ENCODE measurements around the gene LAMB1.
A peak's percentile ranks its signal among the peaks of the same experiment; 100 is the strongest.
"Not testable (repeated sequence)": the region's sequence is repeated elsewhere in the genome, so short reads cannot be mapped to it uniquely, and the experiment has no call there.

The LAMB1 gene

GRCh38 chr7:107917763-107918651, 85.0 kb downstream of the LAMB1 start:
- no peak for DNase-seq (ENCODE audit: low spot score)

GRCh38 chr7:107915541-107915940, 87.4 kb downstream of the LAMB1 start:
- no peak for DNase-seq (ENCODE audit: low spot score)

DNA sequence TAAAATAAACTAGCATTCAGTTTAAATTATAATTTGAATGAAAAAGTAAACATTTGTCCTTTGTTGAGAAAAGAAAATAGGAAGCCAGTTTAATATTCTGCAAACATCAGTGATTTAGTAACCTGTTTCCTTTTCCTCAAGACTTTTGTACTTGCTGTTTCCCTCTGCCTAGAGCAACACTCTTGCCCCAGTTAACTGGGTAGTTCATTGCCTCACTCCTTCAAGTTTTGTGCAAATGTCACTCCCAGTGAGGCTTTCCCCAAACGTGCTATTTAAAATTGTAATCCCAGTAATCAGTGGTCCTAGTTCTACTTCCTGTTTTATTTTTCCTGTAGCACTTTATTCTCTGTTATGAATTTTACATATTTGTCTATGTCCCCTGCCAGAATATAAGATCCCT, 88.1 kb downstream of the LAMB1 start:
- no peak for DNase-seq (ENCODE audit: low spot score)

- DNase-seq (ENCODE audit: low spot score) = no peak
Measured at GRCh38 chr7:107913851-107914250, 89.1 kb downstream of the LAMB1 start.

- no peak for DNase-seq (ENCODE audit: low spot score)
Measured at GRCh38 chr7:107911981-107912380, 91.0 kb downstream of the LAMB1 start.

DNA sequence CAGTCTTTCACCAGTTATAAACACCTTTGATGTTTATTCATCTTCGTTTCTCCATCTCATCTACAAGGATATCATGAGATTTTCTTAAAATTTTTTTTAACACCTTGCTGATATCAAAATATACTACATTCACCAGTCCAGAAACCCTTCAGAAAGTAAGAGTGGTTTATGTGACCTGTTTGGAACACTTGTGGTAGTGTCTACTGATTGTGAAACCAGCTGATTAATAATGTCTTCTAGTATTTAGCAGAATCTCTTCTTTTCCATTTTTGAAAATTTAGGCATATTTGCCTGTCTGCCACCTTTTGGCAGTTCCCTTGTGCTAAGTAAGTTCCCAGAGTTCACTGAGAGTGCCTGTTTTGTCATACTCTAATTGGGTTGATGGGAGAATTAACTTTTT, 93.5 kb downstream of the LAMB1 start:
- peak; percentile 4 for DNase-seq (ENCODE audit: low spot score)

DNA sequence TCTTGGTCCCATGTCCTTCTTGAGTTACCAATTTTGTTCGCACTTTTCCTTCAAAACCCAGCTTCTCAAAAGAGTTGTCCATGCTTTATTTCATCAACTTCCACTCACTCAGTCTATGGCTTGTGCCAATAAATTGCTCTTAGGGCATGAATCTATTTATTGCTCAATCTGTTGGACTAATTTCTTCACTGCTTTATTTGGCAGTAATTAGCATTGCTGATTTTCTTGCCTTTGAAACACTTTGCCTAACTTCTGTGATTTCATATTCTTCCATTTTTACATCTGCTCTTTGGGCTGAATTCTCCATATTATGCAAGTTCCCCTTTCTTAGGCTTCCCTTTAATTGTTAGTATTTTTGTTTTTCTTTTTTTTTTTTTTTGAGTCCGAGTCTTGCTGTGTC, 95.2 kb downstream of the LAMB1 start:
- DNase-seq (ENCODE audit: low spot score) = no peak

DNA sequence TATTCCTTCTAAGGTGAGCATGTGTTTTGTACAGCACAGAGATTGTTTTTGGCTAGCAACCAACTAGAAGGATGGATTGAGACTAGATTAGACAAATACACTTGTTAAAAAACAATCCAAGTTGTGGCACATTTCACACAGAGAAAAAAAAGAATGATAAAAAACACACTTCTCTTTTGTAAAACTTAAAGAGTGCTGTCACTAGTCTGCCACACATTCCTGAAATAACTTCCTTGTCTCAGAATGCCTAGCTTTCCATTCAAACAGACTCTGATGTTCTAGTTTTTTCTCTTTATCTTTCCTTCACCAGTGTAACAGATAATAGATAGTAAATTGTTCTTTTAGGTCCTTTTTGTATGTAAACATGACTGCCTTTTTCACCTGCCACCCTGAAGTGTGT, 100.6 kb downstream of the LAMB1 start:
- no peak for DNase-seq (ENCODE audit: low spot score)

DNA sequence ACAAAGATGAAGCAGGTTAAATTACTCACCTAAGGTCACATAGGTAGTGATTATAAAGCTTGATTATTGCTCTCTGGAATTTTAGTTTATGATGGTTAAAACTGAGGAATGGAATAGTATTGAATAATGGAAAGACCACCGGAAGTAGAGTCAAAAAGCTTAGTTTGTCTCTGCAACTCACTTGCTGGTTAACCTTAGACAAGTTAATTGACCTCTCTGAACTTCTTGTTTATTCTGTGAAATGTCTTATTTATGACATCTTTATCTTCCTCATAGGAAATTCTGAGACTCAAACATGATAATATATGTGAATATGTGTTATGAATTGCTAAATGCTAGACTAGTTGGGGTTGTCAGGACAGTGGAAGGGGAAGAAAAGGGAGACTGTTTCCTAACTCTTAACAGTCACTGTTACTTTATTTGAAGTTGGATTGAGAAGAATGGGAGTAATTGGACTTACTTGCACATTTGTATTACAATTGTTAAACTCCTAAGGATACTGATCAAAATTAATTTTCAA, 102.4 kb downstream of the LAMB1 start:
- no peak for DNase-seq (ENCODE audit: low spot score)

DNA sequence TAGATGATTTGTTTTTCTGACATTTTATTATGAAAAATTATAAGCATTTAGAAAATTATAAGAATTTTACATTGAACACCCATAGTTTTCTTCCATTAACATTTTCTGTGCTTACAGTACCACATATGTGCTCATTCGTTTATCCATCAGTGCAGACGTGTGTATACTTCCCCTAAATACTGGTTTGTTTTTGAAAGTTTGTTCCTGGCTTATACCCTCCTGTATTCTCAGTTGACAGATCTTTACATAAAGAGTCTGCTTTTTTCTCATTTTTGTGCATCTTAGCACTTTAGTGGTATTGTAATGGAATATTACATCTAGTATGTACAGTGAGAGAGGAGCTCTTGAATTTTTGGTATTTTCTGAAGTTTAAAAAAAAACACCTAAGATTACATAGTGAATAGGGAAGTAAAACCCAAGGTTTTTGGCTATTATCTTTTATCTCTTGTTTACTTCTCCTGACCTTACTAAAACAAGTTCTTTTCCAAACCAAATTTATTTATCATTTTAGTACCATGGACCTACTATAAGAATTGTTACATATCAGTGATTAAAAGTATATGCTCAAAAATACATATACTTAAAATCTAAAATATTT, 103.9 kb downstream of the LAMB1 start:
- DNase-seq (ENCODE audit: low spot score) = no peak

- DNase-seq (ENCODE audit: low spot score) = not testable (repeated sequence)
Measured at GRCh38 chr7:107892367-107892741, 110.6 kb downstream of the LAMB1 start.

DNA sequence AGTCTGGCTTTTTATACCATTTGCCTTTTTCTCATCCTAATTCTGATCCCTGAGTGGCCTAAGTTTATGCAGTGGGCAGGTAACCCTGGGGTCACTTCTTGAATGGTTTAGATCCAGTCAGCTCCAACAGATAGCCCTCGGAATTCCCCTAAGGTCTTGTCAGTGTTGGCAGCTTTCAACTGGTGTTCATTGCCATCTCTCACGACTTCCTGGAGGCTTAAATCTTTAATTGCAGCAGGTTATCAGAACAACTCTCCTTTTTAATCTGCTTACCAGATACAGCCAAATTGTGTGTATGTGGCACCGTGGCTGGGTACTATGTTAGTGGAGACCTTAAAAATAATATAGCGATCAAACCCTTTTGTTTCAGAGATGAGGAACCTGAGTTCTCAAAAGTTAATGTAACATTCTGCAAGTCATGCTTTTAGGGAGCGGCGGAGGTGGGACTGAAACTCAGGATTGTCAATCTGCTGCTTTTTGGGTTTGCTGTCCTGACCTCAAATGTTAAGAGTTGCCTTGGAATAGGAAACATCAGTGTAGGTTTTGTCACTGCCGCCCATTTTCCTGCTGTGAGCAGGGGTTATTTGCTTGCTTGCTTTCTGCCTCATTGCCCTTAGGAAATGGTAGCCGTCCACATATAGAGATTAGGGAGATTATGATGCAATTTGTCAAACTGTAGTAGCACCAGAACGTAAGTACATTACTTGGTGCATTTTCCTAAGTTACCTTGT, 111.2 kb downstream of the LAMB1 start:
- DNase-seq (ENCODE audit: low spot score) = peak; percentile 35

DNA sequence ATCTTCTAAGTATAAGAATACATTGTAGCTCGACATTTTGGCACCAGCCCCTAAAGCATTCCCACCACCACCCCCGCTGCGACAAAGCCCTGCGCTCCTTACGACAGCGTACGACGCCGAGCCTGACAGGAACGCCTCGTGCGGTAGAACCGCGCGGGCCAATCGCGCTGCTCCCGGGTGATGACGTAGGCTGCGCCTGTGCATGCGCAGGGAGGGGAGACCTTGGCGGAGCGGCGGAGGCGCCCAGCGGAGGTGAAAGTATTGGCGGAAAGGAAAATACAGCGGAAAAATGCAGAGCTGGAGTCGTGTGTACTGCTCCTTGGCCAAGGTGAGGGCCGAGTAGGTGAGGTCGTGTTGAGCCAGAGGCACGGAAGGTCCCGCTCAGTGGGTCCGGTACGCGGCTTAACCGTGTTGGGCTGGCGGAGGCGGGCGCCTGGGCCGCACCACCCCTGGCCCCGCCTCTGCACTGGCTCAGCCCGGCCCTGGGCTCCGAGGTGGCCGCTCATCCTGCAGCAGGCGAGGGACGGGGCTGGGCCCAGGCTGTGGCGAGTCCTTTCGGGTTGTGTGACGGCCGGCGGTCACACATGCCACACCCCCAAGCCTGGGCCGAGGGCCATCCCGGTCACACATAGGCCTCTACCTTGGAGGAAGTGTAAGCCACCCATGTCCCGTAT, 111.9 kb downstream of the LAMB1 start, which contains the start of gene DLD:
Gene DLD, plus strand, starts transcription at position 222 of the 674 bp plus-strand sequence. Its CDS starts 68 bp downstream, at position 290.
- DNase-seq (ENCODE audit: low spot score) = peak; percentile 95

GRCh38 chr7:107890493-107890961, 112.4 kb downstream of the LAMB1 start:
- DNase-seq (ENCODE audit: low spot score) = no peak

- no peak for DNase-seq (ENCODE audit: low spot score)
Measured at GRCh38 chr7:107889992-107890391, 113.0 kb downstream of the LAMB1 start.

DNA sequence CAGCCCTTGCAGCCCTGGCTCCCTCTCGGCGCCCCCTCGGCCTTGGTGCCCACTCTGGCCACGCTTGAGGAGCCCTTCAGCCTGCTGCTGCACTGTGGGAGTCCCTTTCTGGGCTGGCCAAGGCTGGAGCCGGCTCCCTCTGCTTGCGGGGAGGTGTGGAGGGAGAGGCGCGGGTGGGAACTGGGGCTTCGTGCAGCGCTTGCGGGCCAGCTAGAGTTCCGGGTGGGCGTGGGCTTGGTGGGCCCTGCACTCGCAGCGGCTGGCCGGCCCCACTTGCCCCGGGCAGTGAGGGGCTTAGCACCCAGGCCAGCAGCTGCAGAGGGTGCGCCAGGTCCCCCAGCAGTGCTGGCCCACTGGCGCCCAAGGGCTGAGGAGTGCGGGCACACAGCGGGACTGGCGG, 115.1 kb downstream of the LAMB1 start:
- not testable (repeated sequence) for DNase-seq (ENCODE audit: low spot score)

DNA sequence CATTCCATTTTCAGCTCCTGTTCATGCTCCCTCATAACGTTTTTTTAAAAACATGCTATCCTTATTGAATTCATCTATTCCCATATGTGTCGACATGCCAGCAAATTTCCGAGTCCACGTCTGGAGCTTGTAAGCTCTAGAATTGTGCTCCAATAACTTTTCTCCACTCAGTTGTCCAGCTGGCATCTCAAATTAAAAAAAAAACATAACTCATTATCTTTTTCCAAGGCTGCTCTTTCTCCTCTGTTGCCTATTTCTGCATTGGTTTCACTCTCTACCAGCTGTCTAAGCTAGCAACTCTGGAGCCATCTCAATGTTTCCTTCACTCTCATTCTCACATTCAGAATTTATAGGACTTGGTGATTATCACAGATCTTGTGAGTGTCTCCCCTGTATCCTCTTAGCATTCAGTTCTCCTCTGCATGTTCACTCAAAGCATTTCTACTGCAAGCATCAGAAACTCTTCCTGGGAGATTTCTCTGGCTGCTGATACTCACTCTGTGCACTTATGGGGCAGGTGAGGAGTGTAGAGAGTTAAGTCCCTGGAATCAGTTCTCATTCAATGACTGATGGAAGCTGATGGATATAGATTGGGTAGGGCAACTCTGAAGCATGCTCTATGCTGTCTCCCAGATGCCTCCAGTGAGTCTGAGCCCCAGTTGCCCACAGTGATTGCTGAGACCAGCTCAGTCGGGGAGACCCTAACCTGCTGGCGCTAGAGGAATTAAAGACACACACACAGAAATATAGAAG, 118.7 kb downstream of the LAMB1 start:
- no peak for DNase-seq (ENCODE audit: low spot score)

GRCh38 chr7:107882766-107883165, 120.2 kb downstream of the LAMB1 start:
- no peak for DNase-seq (ENCODE audit: low spot score)

DNA sequence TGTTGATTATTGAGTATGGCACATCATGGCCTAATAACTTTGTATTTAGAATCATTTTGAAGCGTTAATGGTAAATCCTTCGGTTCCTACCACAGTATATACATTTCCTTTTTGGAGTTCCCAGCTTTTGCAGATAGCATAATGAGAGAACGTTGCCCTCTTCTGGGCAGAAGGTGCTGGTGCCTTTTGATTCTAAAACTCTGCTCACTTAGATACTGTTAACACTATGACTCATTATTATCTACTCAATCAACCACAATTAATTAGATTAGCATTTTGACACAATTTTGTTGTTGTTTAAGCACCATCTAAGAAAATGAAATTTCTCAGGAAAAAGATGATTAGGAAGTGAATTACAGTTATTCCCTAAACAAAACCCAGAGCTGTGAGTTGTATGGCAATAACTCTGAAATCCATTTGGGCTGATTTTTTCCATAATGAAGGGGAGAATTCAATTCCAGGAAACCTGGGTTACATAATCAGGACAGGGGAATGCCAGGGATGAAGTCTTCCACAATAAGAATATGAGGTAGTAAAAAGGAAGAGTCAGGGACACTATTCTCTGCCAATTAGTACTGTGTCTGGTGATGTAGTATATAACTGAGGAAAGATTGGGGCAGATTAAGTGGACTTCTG, 123.4 kb downstream of the LAMB1 start:
- peak; percentile 49 for DNase-seq (ENCODE audit: low spot score)

DNA sequence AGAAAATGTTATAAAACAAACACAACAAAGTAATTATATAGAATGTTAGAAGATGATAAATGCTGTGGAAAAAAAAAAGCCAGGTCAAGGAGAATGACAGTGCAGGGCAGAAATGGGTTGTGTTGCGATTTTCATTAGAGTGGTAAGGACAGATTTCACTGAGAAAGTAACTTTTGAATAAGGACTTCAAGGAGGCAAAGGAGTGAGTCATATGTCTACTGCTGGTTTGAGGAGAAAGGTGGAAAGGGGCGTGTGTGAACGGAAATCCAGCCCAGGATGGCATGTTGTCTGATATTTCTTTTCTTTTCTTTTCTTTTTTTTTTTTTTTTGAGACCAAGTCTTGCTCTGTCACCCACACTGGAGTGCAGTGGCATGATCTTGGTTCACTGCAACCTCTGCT, 124.3 kb downstream of the LAMB1 start:
- peak; percentile 19 for DNase-seq (ENCODE audit: low spot score)

All from activated CD4-positive, alpha-beta T cell treated with anti-CD3 and anti-CD28 coated beads, Interleukin-2, Interleukin-4, amounts not matched to agents 100 ng/mL and 50 ng/mL, durations not matched to agents 16 hours and 8 hours (primary cell).